HG03575 (cell line): ENCODE measurements around the gene SRPK3.

Experiments
- ATAC-seq: cut with Tn5 transposase; IDR thresholded peaks from one replicate; pipeline ENCODE4 v1.9.1; 2021; ENCODE audit not compliant: unreplicated experiment, insufficient number of reproducible peaks, low FRiP score; ENCODE audit errors: extremely low read depth

Gene SRPK3

GRCh38 chrX:153768311-153769157 lies 12.3 kb upstream of the SRPK3 start:
- ATAC-seq, result no peak

GRCh38 chrX:153769158-153769864 lies 11.5 kb upstream of the SRPK3 start:
- ATAC-seq, result no peak

DNA sequence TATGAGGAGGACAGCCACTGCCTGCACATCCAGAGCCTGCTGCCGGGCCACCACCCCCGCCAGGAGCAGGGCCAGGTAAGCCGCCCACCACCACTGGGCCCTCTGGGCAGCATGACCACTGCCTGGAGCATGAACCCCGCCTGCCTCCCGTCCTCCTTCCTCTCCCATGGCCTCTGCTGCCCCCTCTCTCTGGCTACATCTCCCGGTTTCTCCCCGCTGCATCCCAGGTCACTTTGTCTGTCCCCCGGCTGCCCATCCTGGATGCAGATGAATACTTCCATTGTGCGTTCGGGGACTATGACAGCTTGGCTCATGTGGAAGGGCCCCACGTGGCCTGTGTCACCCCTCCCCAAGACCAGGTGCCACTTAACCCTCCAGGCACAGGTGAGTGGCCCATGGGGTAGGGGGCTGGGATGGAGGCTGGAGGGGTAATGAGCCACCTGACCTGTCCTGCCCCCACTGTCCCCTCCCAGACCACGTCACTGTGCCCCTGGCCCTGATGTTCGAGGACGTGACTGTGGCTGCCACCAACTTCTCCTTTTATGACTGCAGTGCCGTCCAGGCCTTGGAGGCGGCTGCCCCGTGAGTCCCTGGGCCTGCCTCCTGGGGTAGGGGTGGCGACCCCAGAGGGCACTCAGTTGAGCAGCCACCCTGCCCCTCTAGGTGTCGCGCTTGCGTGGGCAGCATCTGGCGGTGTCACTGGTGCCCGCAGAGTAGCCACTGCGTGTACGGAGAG lies 10.8 kb upstream of the SRPK3 start:
- no peak for ATAC-seq

- no peak for ATAC-seq
These were observed 10.0 kb upstream of the SRPK3 start for GRCh38 chrX:153770601-153771414.

DNA sequence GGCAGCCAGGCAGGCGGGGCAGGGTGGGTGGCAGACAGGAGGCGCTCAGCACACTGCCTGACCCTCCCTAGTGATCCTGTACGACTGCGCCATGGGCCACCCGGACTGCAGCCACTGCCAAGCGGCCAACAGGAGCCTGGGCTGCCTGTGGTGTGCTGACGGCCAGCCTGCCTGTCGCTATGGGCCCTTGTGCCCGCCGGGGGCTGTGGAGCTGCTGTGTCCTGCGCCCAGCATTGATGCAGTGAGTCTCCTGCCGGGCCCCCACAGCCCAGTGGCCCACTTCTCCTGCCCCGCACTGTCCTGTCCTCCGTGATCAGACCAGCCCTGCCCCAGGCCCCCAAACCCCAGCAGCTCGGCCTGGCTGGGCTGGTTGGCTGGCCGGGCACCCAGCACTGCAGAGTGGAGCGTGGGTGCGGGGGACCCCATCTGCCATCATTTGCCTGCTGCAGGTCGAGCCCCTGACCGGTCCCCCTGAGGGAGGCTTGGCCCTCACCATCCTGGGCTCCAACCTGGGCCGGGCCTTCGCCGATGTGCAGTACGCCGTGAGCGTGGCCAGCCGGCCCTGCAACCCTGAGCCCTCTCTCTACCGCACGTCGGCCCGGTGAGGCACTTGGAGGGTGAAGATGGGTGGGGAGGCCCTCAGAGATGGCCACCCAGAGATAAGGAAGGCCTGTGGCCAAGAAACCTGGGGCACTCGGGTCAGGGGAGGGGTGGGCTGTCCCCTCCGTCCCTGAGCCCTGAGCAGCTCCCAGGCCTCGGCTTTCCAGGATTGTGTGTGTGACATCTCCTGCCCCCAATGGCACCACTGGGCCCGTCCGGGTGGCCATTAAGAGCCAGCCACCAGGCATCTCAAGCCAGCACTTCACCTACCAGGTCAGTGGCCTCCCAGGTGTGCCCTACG lies 9.2 kb upstream of the SRPK3 start:
- ATAC-seq, result no peak

GRCh38 chrX:153772316-153773217 lies 8.3 kb upstream of the SRPK3 start:
- no peak for ATAC-seq

GRCh38 chrX:153773218-153773611 lies 7.6 kb upstream of the SRPK3 start:
- ATAC-seq, result no peak

DNA sequence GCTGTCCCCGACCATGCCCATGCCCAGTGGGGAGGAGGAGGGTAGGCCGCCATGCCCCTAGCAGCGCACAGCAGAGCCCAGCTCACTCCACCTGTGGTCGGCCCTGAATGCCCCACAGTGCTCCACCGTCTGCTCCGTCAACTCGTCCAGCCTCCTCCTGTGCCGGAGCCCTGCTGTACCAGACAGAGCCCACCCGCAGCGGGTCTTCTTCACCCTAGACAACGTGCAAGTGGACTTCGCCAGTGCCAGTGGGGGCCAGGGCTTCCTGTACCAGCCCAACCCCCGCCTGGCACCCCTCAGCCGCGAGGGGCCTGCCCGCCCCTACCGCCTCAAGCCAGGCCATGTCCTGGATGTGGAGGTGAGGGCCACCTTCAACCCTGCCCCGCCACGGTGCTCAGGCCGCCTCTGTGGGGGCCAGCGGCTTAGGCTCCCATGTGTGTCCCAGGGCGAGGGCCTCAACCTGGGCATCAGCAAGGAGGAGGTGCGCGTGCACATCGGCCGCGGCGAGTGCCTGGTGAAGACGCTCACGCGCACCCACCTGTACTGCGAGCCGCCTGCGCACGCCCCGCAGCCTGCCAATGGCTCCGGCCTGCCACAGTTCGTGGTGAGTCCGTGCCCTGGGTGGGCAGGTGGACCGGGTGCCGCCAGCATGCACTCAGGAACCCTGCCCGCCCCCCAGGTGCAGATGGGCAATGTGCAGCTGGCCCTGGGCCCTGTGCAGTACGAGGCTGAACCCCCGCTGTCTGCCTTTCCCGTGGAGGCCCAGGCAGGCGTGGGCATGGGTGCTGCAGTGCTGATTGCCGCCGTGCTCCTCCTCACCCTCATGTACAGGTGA lies 6.9 kb upstream of the SRPK3 start:
- ATAC-seq, result no peak

- ATAC-seq, result no peak
These were observed 6.1 kb upstream of the SRPK3 start for GRCh38 chrX:153774576-153775292.

DNA sequence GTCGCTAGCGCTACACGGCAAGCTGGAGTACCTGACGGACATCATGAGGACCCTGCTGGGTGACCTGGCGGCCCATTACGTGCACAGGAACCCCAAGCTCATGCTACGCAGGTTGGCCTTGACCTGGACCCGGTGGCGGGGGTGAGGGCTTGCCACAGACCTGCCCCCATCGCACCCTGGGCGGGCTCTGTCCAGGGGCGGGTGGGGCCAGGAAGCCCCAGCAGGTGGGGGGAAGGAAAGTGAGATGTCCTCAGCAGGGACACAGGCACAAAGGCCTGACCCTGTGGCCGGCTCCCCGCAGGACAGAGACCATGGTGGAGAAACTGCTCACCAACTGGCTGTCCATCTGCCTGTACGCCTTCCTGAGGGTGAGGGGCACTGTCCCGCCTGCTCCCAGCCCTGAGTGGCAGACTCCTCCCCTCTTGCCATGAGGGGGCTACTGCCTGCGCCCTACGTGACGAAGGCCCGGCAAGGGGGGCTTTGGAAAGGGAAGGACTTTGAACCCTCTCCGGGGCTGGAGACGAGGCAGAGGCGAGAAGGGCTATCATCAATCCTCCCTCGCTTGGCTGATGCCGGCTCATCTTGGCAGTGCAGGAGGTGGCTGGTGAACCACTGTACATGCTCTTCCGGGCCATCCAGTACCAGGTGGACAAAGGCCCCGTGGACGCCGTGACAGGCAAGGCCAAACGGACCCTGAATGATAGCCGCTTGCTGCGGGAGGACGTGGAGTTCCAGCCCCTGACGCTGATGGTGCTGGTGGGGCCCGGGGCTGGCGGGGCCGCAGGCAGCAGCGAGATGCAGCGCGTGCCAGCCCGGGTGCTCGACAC lies 5.3 kb upstream of the SRPK3 start:
- no peak for ATAC-seq

GRCh38 chrX:153776120-153776599 lies 4.7 kb upstream of the SRPK3 start:
- ATAC-seq, result no peak

- no peak for ATAC-seq
These were observed 4.2 kb upstream of the SRPK3 start for GRCh38 chrX:153776611-153777045.

DNA sequence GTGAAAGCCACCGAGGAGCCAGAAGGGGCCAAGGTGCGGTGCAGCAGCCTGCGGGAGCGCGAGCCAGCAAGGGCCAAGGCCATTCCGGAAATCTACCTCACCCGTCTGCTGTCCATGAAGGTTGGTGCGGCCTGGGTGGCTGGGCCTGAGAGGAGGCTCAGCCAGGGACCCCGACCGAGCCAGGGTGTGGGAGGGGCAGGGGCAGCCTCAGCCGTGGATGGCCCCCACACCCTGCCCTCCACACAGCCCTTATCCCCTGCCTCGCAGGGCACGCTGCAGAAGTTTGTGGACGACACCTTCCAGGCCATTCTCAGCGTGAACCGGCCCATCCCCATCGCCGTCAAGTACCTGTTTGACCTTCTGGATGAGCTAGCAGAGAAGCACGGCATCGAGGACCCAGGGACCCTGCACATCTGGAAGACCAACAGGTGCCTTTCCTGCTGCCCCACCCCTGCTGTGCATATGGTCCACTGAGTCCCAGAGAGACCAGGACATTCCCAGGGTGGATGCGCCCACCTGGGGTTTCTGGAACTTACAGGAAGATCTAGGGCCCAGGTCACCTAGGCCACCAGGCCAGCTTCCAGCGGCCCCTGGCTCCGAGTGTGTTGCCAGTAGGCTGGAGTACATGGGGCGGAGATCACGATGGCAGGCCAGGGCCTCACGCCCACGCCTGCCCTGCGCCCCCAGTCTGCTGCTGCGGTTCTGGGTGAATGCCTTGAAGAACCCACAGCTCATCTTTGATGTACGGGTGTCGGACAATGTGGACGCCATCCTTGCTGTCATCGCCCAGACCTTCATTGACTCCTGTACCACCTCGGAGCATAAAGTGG lies 3.4 kb upstream of the SRPK3 start:
- no peak for ATAC-seq

- ATAC-seq, result no peak
These were observed 2.7 kb upstream of the SRPK3 start for GRCh38 chrX:153778181-153778580.
